ENCODE measurements around the gene RBCK1. TPM values are rescaled to one million over a fixed set of nuclear protein-coding genes. Genes with fewer than 3 reads are reported as not detected.

Gene RBCK1
- total RNA-seq, 4 donors from 2014 or later, result 57.9 to 86.3 (median 64.6) TPM

DNA sequence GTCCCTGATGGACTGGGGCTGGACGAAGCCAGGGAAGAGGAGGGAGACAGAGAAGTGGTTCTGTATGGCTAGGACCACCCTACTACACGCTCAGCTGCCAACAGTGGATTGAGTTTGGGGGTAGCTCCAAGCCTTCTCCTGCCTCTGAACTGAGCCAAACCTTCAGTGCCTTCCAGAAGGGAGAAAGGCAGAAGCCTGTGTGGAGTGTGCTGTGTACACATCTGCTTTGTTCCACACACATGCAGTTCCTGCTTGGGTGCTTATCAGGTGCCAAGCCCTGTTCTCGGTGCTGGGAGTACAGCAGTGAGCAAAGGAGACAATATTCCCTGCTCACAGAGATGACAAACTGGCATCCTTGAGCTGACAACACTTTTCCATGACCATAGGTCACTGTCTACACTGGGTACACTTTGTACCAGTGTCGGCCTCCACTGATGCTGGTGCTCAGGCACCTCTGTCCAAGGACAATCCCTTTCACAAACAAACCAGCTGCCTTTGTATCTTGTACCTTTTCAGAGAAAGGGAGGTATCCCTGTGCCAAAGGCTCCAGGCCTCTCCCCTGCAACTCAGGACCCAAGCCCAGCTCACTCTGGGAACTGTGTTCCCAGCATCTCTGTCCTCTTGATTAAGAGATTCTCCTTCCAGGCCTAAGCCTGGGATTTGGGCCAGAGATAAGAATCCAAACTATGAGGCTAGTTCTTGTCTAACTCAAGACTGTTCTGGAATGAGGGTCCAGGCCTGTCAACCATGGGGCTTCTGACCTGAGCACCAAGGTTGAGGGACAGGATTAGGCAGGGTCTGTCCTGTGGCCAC lies 11.3 kb upstream of the RBCK1 start:
- TF ChIP-seq CTCF (IDR thresholded peaks at IDR 0.05) (no peak), POLR2A (IDR thresholded peaks at IDR 0.05) (no peak)
- Histone ChIP-seq H3K4me1 (no peaks in the 10 kb centered on the region), H3K4me3 (no peak overlapping the region), H3K9me3 (no peaks in the 10 kb centered on the region), H3K27me3 (no peaks in the 10 kb centered on the region), H3K36me3 (no peaks in the 10 kb centered on the region), H3K27ac (no peak overlapping the region)
- intact Hi-C loops (cut with DNase I; ENCODE audit: low total_unique reads), result no loop called here
- DNase-seq, result no peak

DNA sequence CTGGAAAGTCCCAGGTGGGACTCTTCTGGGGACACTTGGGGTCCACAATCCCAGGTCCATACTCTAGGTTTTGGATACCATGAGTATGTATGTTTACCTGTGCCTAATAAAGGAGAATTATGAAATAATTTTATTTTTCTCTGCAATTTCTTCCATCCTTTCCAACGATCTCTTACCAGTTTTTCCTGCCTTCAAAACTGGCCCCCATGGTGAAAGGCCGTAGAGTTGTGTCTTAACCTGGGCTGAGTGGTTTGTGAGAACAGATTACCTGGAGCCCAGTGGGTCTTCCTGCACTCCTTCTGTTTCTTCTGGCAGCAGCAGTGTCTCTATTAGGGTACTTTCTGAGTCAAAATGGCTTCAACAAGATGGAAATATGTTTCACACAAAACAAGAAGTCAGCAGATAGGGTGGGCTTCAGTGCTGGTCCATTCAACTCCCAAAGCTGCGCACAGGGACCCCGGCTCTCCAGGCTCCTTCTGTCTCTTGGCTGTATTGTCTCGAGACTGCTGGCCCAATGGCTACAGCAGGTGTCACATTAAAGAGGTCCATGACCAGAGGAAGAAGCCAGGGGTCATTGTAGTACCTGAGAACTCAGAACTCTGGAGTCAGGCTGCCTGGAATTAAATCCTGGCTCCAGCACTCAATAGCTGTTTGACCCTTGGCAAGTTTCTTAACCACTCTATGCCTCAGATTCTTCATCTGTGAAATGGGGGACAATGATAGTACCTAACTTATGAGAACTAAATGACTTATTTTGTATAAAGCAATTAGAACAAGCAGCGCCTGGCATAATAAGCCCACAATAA lies 10.5 kb upstream of the RBCK1 start:
- Histone ChIP-seq H3K4me1 (no peaks in the 10 kb centered on the region), H3K4me3 (no peak overlapping the region), H3K36me3 (no peaks in the 10 kb centered on the region), H3K27me3 (no peaks in the 10 kb centered on the region), H3K9me3 (no peaks in the 10 kb centered on the region), H3K27ac (no peak overlapping the region)
- TF ChIP-seq POLR2A (IDR thresholded peaks at IDR 0.05), result no peak
- DNase-seq, result no peak
- intact Hi-C loops (cut with DNase I; ENCODE audit: low total_unique reads), result no loop called here

GRCh38 chr20:399182-399707 lies 8.9 kb upstream of the RBCK1 start:
- TF ChIP-seq POLR2A (IDR thresholded peaks at IDR 0.05) (no peak), CTCF (IDR thresholded peaks at IDR 0.05) (no peak)
- Histone ChIP-seq H3K36me3 (no peaks in the 10 kb centered on the region), H3K27ac (no peak overlapping the region), H3K27me3 (no peaks in the 10 kb centered on the region), H3K4me1 (no peaks in the 10 kb centered on the region), H3K9me3 (no peaks in the 10 kb centered on the region), H3K4me3 (no peak overlapping the region)
- DNase-seq, result no peak
- intact Hi-C loops (cut with DNase I; ENCODE audit: low total_unique reads), result no loop called here

- H3K36me3 ChIP-seq, result no peaks in the 10 kb centered on the region
- TF ChIP-seq CTCF (IDR thresholded peaks at IDR 0.05) (no peak), POLR2A (IDR thresholded peaks at IDR 0.05) (no peak)
- no peak for DNase-seq
- H3K27me3 ChIP-seq, result no peaks in the 10 kb centered on the region
- H3K9me3 ChIP-seq, result no peaks in the 10 kb centered on the region
- no peaks in the 10 kb centered on the region for H3K4me1 ChIP-seq
- intact Hi-C loops (cut with DNase I; ENCODE audit: low total_unique reads), result no loop called here
- no peak overlapping the region for H3K27ac ChIP-seq
- H3K4me3 ChIP-seq, result no peak overlapping the region
Observed at GRCh38 chr20:400128-400453, 8.0 kb upstream of the RBCK1 start.

DNA sequence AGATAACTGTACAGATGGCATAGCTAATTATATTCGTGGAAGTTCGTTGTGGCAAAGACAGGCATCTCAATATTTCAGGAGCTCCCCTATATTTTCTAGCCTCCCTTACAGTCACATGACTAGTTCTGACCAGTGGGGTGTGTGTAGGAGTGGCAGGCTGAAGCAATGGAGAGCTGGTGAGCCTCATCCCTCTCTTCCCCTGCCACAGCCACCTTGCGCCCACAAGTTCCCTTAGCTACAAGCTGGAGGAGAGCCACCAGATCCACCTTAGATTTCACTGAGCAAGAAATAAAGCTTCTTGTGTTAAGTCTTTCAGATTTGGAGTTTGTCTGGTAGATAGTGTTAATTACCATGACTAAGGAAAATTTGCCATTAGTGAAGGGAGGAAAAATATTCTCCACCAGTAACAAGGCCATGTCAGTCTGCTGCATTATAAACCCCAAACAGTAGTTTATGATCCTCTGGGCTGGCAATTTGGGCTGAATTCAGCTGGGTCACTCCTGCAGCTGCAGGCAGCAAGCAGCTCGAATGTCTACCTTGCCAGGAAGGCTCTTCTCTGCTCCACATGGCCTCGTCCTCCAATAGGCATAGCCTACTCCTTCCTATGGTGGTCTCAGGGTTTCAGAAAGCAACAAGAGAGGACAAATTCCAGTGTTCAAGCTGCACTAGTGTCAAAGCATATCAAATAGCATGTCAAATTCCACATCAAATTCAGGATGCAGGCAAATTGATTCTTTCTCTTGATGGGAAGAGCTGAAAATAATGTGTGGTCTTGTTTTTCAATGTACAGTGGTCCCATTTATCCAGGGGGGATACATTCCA lies 7.4 kb upstream of the RBCK1 start:
- H3K9me3 ChIP-seq, result no peaks in the 10 kb centered on the region
- H3K36me3 ChIP-seq, result no peaks in the 10 kb centered on the region
- intact Hi-C loops (cut with DNase I; ENCODE audit: low total_unique reads), result no loop called here
- H3K4me3 ChIP-seq, result no peak overlapping the region
- no peak for TF ChIP-seq CTCF (IDR thresholded peaks at IDR 0.05)
- no peak for TF ChIP-seq POLR2A (IDR thresholded peaks at IDR 0.05)
- H3K27me3 ChIP-seq, result no peaks in the 10 kb centered on the region
- H3K27ac ChIP-seq, result no peak overlapping the region
- DNase-seq, result no peak
- H3K4me1 ChIP-seq, result no peaks in the 10 kb centered on the region
